Trophoblast cell (in vitro differentiated cells and primary cell): Measurements from ENCODE around the gene FTL.

Experiments
- DNase-seq, 2 donors: peaks; one replicate each; pipeline ENCODE4 v3.0.0-alpha.2; 2016
- H2AFZ ChIP-seq: 2 replicates; pipeline ENCODE4 v1.6.1; 2013; ENCODE audit warnings: low read length, moderate library complexity, mild to moderate bottlenecking; ENCODE audit not compliant: insufficient read depth, poor library complexity
- H2AK5ac ChIP-seq: 2 replicates; pipeline ENCODE4 v1.6.1; 2013; ENCODE audit warnings: mild to moderate bottlenecking, low read length
- H2BK120ac ChIP-seq: 2 replicates; pipeline ENCODE4 v1.6.1; 2013; ENCODE audit warnings: low read length, mild to moderate bottlenecking, moderate library complexity; ENCODE audit not compliant: insufficient read depth, poor library complexity
- H2BK12ac ChIP-seq: 2 replicates; pipeline ENCODE4 v1.6.1; 2013; ENCODE audit warnings: mild to moderate bottlenecking, low read length, moderate library complexity
- H2BK5ac ChIP-seq: 2 replicates; pipeline ENCODE4 v1.6.1; 2013; ENCODE audit warnings: low read length, low read depth, moderate library complexity, mild to moderate bottlenecking; ENCODE audit not compliant: poor library complexity
- H3K14ac ChIP-seq: 2 replicates; pipeline ENCODE4 v1.6.1; 2013; ENCODE audit warnings: mild to moderate bottlenecking, low read length
- H3K18ac ChIP-seq: 2 replicates; pipeline ENCODE4 v1.6.1; 2013; ENCODE audit warnings: mild to moderate bottlenecking, low read length
- H3K23ac ChIP-seq: 2 replicates; pipeline ENCODE4 v1.6.1; 2013; ENCODE audit warnings: low read length
- H3K27ac ChIP-seq: 2 replicates; pipeline ENCODE4 v1.5.1; 2013; ENCODE audit warnings: low read depth, mild to moderate bottlenecking, inconsistent platforms, low read length, moderate library complexity
- H3K27me3 ChIP-seq: 2 replicates; pipeline ENCODE4 v1.6.1; 2013; ENCODE audit warnings: inconsistent platforms, mild to moderate bottlenecking, low read length, moderate library complexity; ENCODE audit not compliant: insufficient read depth
- H3K36me3 ChIP-seq, 2 experiments: 1 replicate in 1 of 2; 2 replicates in 1 of 2; pipeline ENCODE4 v1.6.1; 2013; ENCODE audit warnings: low read length in 2 of 2, mild to moderate bottlenecking in 2 of 2, moderate library complexity in 1 of 2; ENCODE audit not compliant: insufficient read depth in 2 of 2, control insufficient read depth in 1 of 2
- H3K4ac ChIP-seq: 2 replicates; pipeline ENCODE4 v1.6.1; 2013; ENCODE audit warnings: low read depth, mild to moderate bottlenecking, low read length, moderate library complexity
- H3K4me1 ChIP-seq, 2 experiments: 1 replicate in 1 of 2; 2 replicates in 1 of 2; pipeline ENCODE4 v1.6.1; 2013; ENCODE audit warnings: low read length in 2 of 2, mild to moderate bottlenecking in 2 of 2, moderate library complexity in 1 of 2; ENCODE audit not compliant: insufficient read depth in 2 of 2, control insufficient read depth in 1 of 2
- H3K4me2 ChIP-seq: 2 replicates; pipeline ENCODE4 v1.6.1; 2013; ENCODE audit warnings: inconsistent platforms, mild to moderate bottlenecking, low read length, moderate library complexity
- H3K4me3 ChIP-seq: 2 replicates; pipeline ENCODE4 v1.5.1; 2013; ENCODE audit warnings: mild to moderate bottlenecking, low read depth, low read length, inconsistent platforms
- H3K79me1 ChIP-seq: one replicate; pipeline ENCODE4 v1.6.1; 2013; ENCODE audit warnings: low read length
- H3K79me2 ChIP-seq: 2 replicates; pipeline ENCODE4 v1.6.1; 2013; ENCODE audit warnings: low read length, mild to moderate bottlenecking; ENCODE audit not compliant: control insufficient read depth, insufficient read depth, poor library complexity
- H3K9ac ChIP-seq: 2 replicates; pipeline ENCODE4 v1.6.1; 2013; ENCODE audit warnings: mild to moderate bottlenecking, low read length
- H3K9me3 ChIP-seq: 2 replicates; pipeline ENCODE4 v1.6.1; 2013; ENCODE audit warnings: low read depth, mild to moderate bottlenecking, control low read depth, inconsistent platforms, low read length; ENCODE audit not compliant: insufficient read depth
- H4K12ac ChIP-seq: 2 replicates; pipeline ENCODE4 v1.6.1; 2013; ENCODE audit warnings: low read depth, mild to moderate bottlenecking, low read length, moderate library complexity
- H4K8ac ChIP-seq: 2 replicates; pipeline ENCODE4 v1.6.1; 2013; ENCODE audit warnings: low read depth, mild to moderate bottlenecking, low read length, moderate library complexity
- H4K91ac ChIP-seq: one replicate; pipeline ENCODE4 v1.6.1; 2013; ENCODE audit warnings: low read depth, mild to moderate bottlenecking, low read length, moderate library complexity
- WGBS: extraction: QIAGEN DNeasy Blood & Tissue Kit; methylation state at CpG from one replicate; pipeline ENCODE4 v1.1.7; 2013; ENCODE audit warnings: missing lambda C conversion rate; ENCODE audit not compliant: insufficient read length, insufficient coverage; ENCODE audit errors: extremely low coverage; 5-methylcytosine and 5-hydroxymethylcytosine counted together

FTL gene

GRCh38 chr19:48988286-48988685, 23.2 kb downstream of the FTL start:
- no peak overlapping the region for H4K12ac ChIP-seq
- no CpG with 5 or more reads among the region's 7 CpGs for WGBS

GRCh38 chr19:48988860-48989259, 23.8 kb downstream of the FTL start:
- no peak overlapping the region for H2AK5ac ChIP-seq
- H4K91ac ChIP-seq, result no peak overlapping the region
- H2BK5ac ChIP-seq, result no peak overlapping the region
- no peak overlapping the region for H3K9ac ChIP-seq
- H2AFZ ChIP-seq, result no peak overlapping the region
- no peak overlapping the region for H2BK12ac ChIP-seq
- H3K79me1 ChIP-seq, result peaks cover 17% of the 10 kb centered on the region
- H3K27me3 ChIP-seq, result no peaks in the 10 kb centered on the region
- H3K79me2 ChIP-seq, result peaks cover 15% of the 10 kb centered on the region
- no CpG with 5 or more reads among the region's 9 CpGs for WGBS
- no peak overlapping the region for H4K8ac ChIP-seq
- H2BK120ac ChIP-seq, result no peak overlapping the region
- H3K4me1 ChIP-seq, result peaks cover 21 to 22% of the 10 kb centered on the region in 2 experiments
- no peak for DNase-seq
- no peak overlapping the region for H3K27ac ChIP-seq
- H3K18ac ChIP-seq, result no peak overlapping the region
- no peak overlapping the region for H3K14ac ChIP-seq
- H3K23ac ChIP-seq, result no peak overlapping the region
- H3K9me3 ChIP-seq, result no peaks in the 10 kb centered on the region
- H3K4me3 ChIP-seq, result no peak overlapping the region
- peaks cover 46 to 52% of the 10 kb centered on the region in 2 experiments for H3K36me3 ChIP-seq
- H3K4ac ChIP-seq, result no peak overlapping the region
- no peak overlapping the region for H4K12ac ChIP-seq
- no peak overlapping the region for H3K4me2 ChIP-seq

More at GRCh38 chr19:48988286-48988685, 23.2 kb downstream of the FTL start:
- no peak overlapping the region for H3K4me2 ChIP-seq
- no peak overlapping the region for H3K18ac ChIP-seq
- no peak overlapping the region for H2BK5ac ChIP-seq
- no peak overlapping the region for H2BK120ac ChIP-seq
- no peak overlapping the region for H3K23ac ChIP-seq
- H3K36me3 ChIP-seq, result peaks cover 47 to 53% of the 10 kb centered on the region in 2 experiments
- no peak overlapping the region for H2BK12ac ChIP-seq
- no peaks in the 10 kb centered on the region for H3K9me3 ChIP-seq
- H2AK5ac ChIP-seq, result no peak overlapping the region
- no peaks in the 10 kb centered on the region for H3K27me3 ChIP-seq
- no peak overlapping the region for H3K4ac ChIP-seq
- H3K4me3 ChIP-seq, result no peak overlapping the region
- H3K9ac ChIP-seq, result no peak overlapping the region
- no peak for DNase-seq
- H3K79me1 ChIP-seq, result peaks cover 13% of the 10 kb centered on the region
- no peak overlapping the region for H2AFZ ChIP-seq
- no peak overlapping the region for H4K91ac ChIP-seq
- H3K14ac ChIP-seq, result no peak overlapping the region
- peaks cover 14% of the 10 kb centered on the region for H3K79me2 ChIP-seq
- peaks cover 21 to 22% of the 10 kb centered on the region in 2 experiments for H3K4me1 ChIP-seq
- H4K8ac ChIP-seq, result no peak overlapping the region
- no peak overlapping the region for H3K27ac ChIP-seq

GRCh38 chr19:48989701-48990291, 24.7 kb downstream of the FTL start:
- Histone ChIP-seq H3K18ac (no peak overlapping the region), H3K14ac (no peak overlapping the region), H4K8ac (no peak overlapping the region), H2BK5ac (no peak overlapping the region), H2AFZ (no peak overlapping the region), H4K91ac (no peak overlapping the region), H3K23ac (no peak overlapping the region), H3K79me2 (peaks cover 18% of the 10 kb centered on the region), H3K4me3 (no peak overlapping the region), H3K36me3 (peaks cover 42 to 47% of the 10 kb centered on the region in 2 experiments), H4K12ac (no peak overlapping the region), H3K79me1 (peaks cover 17% of the 10 kb centered on the region), H3K4ac (no peak overlapping the region), H3K9me3 (no peaks in the 10 kb centered on the region), H2BK120ac (no peak overlapping the region), H3K27me3 (no peaks in the 10 kb centered on the region), H3K4me1 (peaks cover 21 to 28% of the 10 kb centered on the region in 2 experiments), H2BK12ac (peak overlapping the region; percentile 12), H3K4me2 (no peak overlapping the region), H3K27ac (peak overlapping the region; percentile 41), H2AK5ac (no peak overlapping the region), H3K9ac (no peak overlapping the region)
- peak; percentile 98 to 99 for DNase-seq
- WGBS, result no CpG with 5 or more reads among the region's 17 CpGs

GRCh38 chr19:48990400-48990799, 25.3 kb downstream of the FTL start:
- Histone ChIP-seq H3K9me3 (no peaks in the 10 kb centered on the region), H2BK5ac (no peak overlapping the region), H3K4me1 (peaks cover 21 to 28% of the 10 kb centered on the region in 2 experiments), H4K8ac (no peak overlapping the region), H3K4me2 (no peak overlapping the region), H2BK120ac (no peak overlapping the region), H4K91ac (no peak overlapping the region), H3K79me2 (peaks cover 18% of the 10 kb centered on the region), H3K14ac (no peak overlapping the region), H2AK5ac (no peak overlapping the region), H2BK12ac (no peak overlapping the region), H3K79me1 (peaks cover 17% of the 10 kb centered on the region), H3K27ac (no peak overlapping the region), H3K27me3 (no peaks in the 10 kb centered on the region), H4K12ac (no peak overlapping the region), H3K36me3 (peaks cover 37 to 41% of the 10 kb centered on the region in 2 experiments), H3K4ac (no peak overlapping the region), H3K9ac (no peak overlapping the region), H3K18ac (no peak overlapping the region), H3K4me3 (no peak overlapping the region), H3K23ac (no peak overlapping the region), H2AFZ (no peak overlapping the region)
- WGBS, result no CpG with 5 or more reads among the region's 4 CpGs
- DNase-seq, result peak; percentile 55 to 73
